HepG2 (cell line): ENCODE results near the gene OLR1. TPM values are rescaled to one million over a fixed set of nuclear protein-coding genes. Genes with fewer than 3 reads are reported as not detected.

Experiments used
- ATAC-seq: fragments of 200-7000 bp; cut with Tn5 transposase; 3 replicates; pipeline ENCODE4 v1.9.1; 2020; ENCODE audit warnings: mild to moderate bottlenecking, moderate library complexity
- BruUV-seq: library from RNA; stranded (reverse); fragments of 400-500 nt; replicated peaks from 2 replicates; lab custom pipeline; 2021; lab: Mats Ljungman, UMichigan
- CTCF ChIA-PET: fragments of 300-600 bp; formaldehyde crosslinking; extraction: SDS; loops from one replicate; lab custom pipeline; 2021; ENCODE audit warnings: low total read pairs, inconsistent platforms, low intra/inter-chr PET ratio; lab: Yijun Ruan, JAX
- POLR2A ChIA-PET: fragments of 350-600 bp; sonication (Branson Sonifier 250); formaldehyde crosslinking; loops from one replicate; lab custom pipeline; 2020; ENCODE audit warnings: antibody characterized with exemption, inconsistent platforms; lab: Yijun Ruan, JAX
- DNase-seq: peaks from one replicate; pipeline ENCODE4 v3.0.0-alpha.2; 2015; ENCODE audit warnings: low spot score
- FAIRE-seq: peaks from 3 replicates; lab custom pipeline; 2011; peaks lifted over from hg19 to GRCh38; lab: Jason Lieb, UNC
- H2AFZ ChIP-seq: one replicate; pipeline ENCODE4 v1.6.1; 2011; ENCODE audit warnings: low read length, inconsistent platforms
- H3K27ac ChIP-seq: fragments of 300-600 bp; 3 replicates; pipeline ENCODE4 v1.8.0; 2011; ENCODE audit warnings: mixed run types, mild to moderate bottlenecking, mixed read lengths, low read length, inconsistent platforms; ENCODE audit not compliant: insufficient read depth; ENCODE audit errors: extremely low read length
- H3K27me3 ChIP-seq, 2 experiments: fragments of 200-600 bp in 1 of 2; 2 replicates in 1 of 2; 3 replicates in 1 of 2; pipeline versions ENCODE4 v1.6.0 to v1.8.0; 2011; ENCODE audit warnings: low read length in 2 of 2, mild to moderate bottlenecking in 2 of 2, moderate library complexity in 2 of 2, inconsistent platforms in 1 of 2; ENCODE audit not compliant: insufficient read depth in 2 of 2, control insufficient read depth in 1 of 2
- H3K36me3 ChIP-seq, 2 experiments: fragments of 200-600 bp in 1 of 2; replicated peaks in 1 of 2; 2 replicates in 1 of 2; 3 replicates in 1 of 2; pipeline versions ENCODE4 v1.5.1 to v1.8.0; 2011; ENCODE audit warnings: low read length in 2 of 2, inconsistent platforms in 1 of 2; ENCODE audit not compliant: insufficient read depth in 2 of 2, control insufficient read depth in 1 of 2
- H3K4me1 ChIP-seq: 2 replicates; pipeline ENCODE4 v1.5.1; 2012; ENCODE audit warnings: low read length, inconsistent platforms; ENCODE audit not compliant: insufficient read depth
- H3K4me2 ChIP-seq: 2 replicates; pipeline ENCODE4 v1.6.0; 2011; ENCODE audit warnings: low read depth, low read length, inconsistent platforms
- H3K4me3 ChIP-seq, 3 experiments: fragments of 200-600 bp in 1 of 3; sonication (generic), shearing (Covaris generic) in 1 of 3; replicated peaks in 1 of 3; 2 replicates each; pipeline ENCODE4 v1.5.1; 2011 to 2016; ENCODE audit warnings: low read length in 3 of 3, inconsistent platforms in 2 of 3, low read depth in 2 of 3, mild to moderate bottlenecking in 2 of 3, control low read depth in 1 of 3, mixed read lengths in 1 of 3; ENCODE audit not compliant: insufficient read depth in 1 of 3
- H3K79me2 ChIP-seq: one replicate; pipeline ENCODE4 v1.6.1; 2011; ENCODE audit warnings: low read length, inconsistent platforms; ENCODE audit not compliant: insufficient read depth
- H3K9ac ChIP-seq: 2 replicates; pipeline ENCODE4 v1.6.0; 2011; ENCODE audit warnings: mild to moderate bottlenecking, low read depth, low read length, inconsistent platforms; ENCODE audit not compliant: insufficient read depth
- H3K9me3 ChIP-seq: 2 replicates; pipeline ENCODE4 v1.5.1; 2012; ENCODE audit warnings: mild to moderate bottlenecking, low read length
- H4K20me1 ChIP-seq: 2 replicates; pipeline ENCODE4 v1.6.0; 2011; ENCODE audit warnings: inconsistent platforms, mild to moderate bottlenecking, low read length, moderate library complexity; ENCODE audit not compliant: insufficient read depth
- KLF16 ChIP-seq, 2 experiments: sonication (generic) in 1 of 2; formaldehyde crosslinking in 1 of 2; IDR thresholded peaks; 2 replicates each; pipeline versions ENCODE4 v1.6.1 to v1.8.0; 2016 to 2023; ENCODE audit warnings: missing genetic modification reagents in 2 of 2, missing compliant biosample characterization in 1 of 2
- NFE2 ChIP-seq: sonication (generic); formaldehyde crosslinking; IDR thresholded peaks from 2 replicates; pipeline ENCODE4 v1.4.0; 2020; ENCODE audit warnings: missing genetic modification reagents
- PCBP2 ChIP-seq: fragments of 200-400 bp; formaldehyde crosslinking; optimal IDR thresholded peaks from 2 replicates; pipeline ENCODE3; 2018; ENCODE audit warnings: low read length, low read depth; ENCODE audit not compliant: poor library complexity, severe bottlenecking
- YY1 ChIP-seq: IDR thresholded peaks from 2 replicates; pipeline ENCODE4 v1.6.1; 2011; ENCODE audit warnings: low read length, low read depth, moderate library complexity, mild to moderate bottlenecking; ENCODE audit not compliant: insufficient read depth, insufficient replicate concordance
- ZNF496 ChIP-seq: sonication (generic); formaldehyde crosslinking; IDR thresholded peaks from 2 replicates; pipeline ENCODE4 v1.8.1; 2023; ENCODE audit warnings: mild to moderate bottlenecking, moderate library complexity, missing genetic modification reagents; ENCODE audit not compliant: insufficient replicate concordance
- WGBS: methylation state at CpG from one replicate; pipeline ENCODE4 v1.1.6; 2017; ENCODE audit warnings: low lambda C conversion rate; 5-methylcytosine and 5-hydroxymethylcytosine counted together
- in situ Hi-C: cut with HindIII; loops from 2 replicates; pipeline ENCODE4 v1.10.0; 2017; ENCODE audit warnings: low pct_unique_long_range_greater_than_20kb; ENCODE audit not compliant: extremely low pct_ligation_motif_present
- intact Hi-C: fragments of 100-400 bp; cut with micrococcal nuclease; formaldehyde crosslinking; loops from one replicate; pipeline ENCODE4 v1.10.0; 2022; ENCODE audit not compliant: unreplicated experiment
- polyA plus RNA-seq, 8 experiments: library from polyadenylated mRNA; depleted of rRNA in 3 of 8; stranded (reverse) in 7 of 8; unstranded in 1 of 8; fragments of >200 nt; fragmentation: Illumina TruSeq in 4 of 8; extraction: Trizol in 4 of 8; gene quantifications; 2 replicates each; pipeline versions ENCODE4 v1.2.1 to v1.2.3, GENCODE V29; 2011 to 2016; ENCODE audit warnings: low read depth in 4 of 8, missing spikeins in 1 of 8, mixed read lengths in 1 of 8; ENCODE audit not compliant: insufficient read depth in 1 of 8
- total RNA-seq, 5 experiments: library from RNA; depleted of rRNA; stranded (reverse); fragments of >200 nt; fragmentation: Illumina TruSeq; extraction: Trizol; gene quantifications; 2 replicates each; pipeline ENCODE4 v1.2.3, GENCODE V29; 2016; ENCODE audit warnings: low read depth in 1 of 5
- TF ChIP-seq, protein P1 (sequence below): sonication (generic); formaldehyde crosslinking; IDR thresholded peaks from 2 replicates; pipeline ENCODE4 v1.5.1; 2020; ENCODE audit warnings: missing genetic modification reagents, mild to moderate bottlenecking, borderline replicate concordance
- TF ChIP-seq, protein P2 (sequence below): sonication (generic); formaldehyde crosslinking; conservative IDR thresholded peaks from 2 replicates; pipeline ENCODE4 v1.8.0; 2022; ENCODE audit warnings: missing genetic modification reagents

OLR1 gene
- total and polyA plus RNA-seq, 2 of the 13 experiments (the other 11 are each of a cell fraction or from before 2014, with no cell fraction given), result not detected

DNA sequence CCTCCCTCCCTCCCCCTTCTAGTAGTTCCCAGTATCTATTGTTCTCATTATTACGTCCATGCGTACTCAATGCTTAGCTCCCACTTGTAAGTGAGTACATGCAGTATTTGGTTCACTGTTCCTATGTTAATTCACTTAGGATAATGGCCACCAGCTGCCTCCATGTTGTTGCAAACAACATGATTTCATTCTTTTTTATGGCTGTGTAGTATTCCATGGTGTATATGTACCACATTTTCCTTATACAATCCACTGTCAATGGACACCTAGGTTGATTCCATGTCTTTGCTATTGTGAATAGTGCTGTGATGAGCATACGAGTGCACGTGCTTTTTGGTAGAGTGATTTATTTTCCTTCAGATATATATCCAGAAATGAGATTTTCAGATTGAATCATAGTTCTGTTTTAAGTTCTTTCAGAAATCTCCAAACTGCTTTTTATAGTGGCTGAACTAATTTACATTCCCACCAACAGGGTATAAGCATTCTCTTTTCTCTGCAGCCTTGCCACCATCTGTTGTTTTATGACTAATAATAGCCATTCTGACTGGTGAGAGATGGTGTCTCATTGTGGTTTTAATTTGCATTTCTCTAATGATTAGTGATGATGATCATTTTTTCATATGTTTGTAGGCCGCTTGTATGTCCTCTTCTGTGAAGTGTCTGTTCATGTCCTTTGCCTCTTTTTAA, 24.1 kb downstream of the OLR1 start:
- intact Hi-C loops, result no loop called here
- ATAC-seq (no peak), FAIRE-seq (no peak), DNase-seq (no peak)
- Histone ChIP-seq H3K27me3 (no peaks in the 10 kb centered on the region), H3K79me2 (no peaks in the 10 kb centered on the region), H3K4me2 (no peak overlapping the region), H2AFZ (no peak overlapping the region), H3K9ac (no peak overlapping the region), H3K27ac (no peak overlapping the region), H3K4me3 (no peak overlapping the region), H3K4me1 (no peaks in the 10 kb centered on the region), H3K9me3 (no peaks in the 10 kb centered on the region), H3K36me3 (no peaks in the 10 kb centered on the region), H4K20me1 (no peaks in the 10 kb centered on the region)
- ChIA-PET CTCF (no interaction called here), POLR2A (no interaction called here)
- in situ Hi-C loops, result no loop called here
- TF ChIP-seq, protein P1, sequence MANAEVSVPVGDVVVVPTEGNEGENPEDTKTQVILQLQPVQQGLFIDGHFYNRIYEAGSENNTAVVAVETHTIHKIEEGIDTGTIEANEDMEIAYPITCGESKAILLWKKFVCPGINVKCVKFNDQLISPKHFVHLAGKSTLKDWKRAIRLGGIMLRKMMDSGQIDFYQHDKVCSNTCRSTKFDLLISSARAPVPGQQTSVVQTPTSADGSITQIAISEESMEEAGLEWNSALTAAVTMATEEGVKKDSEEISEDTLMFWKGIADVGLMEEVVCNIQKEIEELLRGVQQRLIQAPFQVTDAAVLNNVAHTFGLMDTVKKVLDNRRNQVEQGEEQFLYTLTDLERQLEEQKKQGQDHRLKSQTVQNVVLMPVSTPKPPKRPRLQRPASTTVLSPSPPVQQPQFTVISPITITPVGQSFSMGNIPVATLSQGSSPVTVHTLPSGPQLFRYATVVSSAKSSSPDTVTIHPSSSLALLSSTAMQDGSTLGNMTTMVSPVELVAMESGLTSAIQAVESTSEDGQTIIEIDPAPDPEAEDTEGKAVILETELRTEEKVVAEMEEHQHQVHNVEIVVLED (CRISPR knock-in tag), result no peak
- TF ChIP-seq NFE2 (CRISPR knock-in tag), result no peak
- TF ChIP-seq, protein P2, sequence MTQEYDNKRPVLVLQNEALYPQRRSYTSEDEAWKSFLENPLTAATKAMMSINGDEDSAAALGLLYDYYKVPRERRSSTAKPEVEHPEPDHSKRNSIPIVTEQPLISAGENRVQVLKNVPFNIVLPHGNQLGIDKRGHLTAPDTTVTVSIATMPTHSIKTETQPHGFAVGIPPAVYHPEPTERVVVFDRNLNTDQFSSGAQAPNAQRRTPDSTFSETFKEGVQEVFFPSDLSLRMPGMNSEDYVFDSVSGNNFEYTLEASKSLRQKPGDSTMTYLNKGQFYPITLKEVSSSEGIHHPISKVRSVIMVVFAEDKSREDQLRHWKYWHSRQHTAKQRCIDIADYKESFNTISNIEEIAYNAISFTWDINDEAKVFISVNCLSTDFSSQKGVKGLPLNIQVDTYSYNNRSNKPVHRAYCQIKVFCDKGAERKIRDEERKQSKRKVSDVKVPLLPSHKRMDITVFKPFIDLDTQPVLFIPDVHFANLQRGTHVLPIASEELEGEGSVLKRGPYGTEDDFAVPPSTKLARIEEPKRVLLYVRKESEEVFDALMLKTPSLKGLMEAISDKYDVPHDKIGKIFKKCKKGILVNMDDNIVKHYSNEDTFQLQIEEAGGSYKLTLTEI (CRISPR knock-in tag), result no peak
- no peak for TF ChIP-seq PCBP2
- no peak for TF ChIP-seq ZNF496
- no peak for TF ChIP-seq YY1
- no peak for TF ChIP-seq KLF16 (CRISPR knock-in tag; IDR thresholded peaks at IDR 0.05)
- BruUV-seq, result no TSS peak
- 49% methylated on average over 5 of the region's 5 CpGs for WGBS
